ENCODE results near the gene AADACL4. TPM values are rescaled to one million over a fixed set of nuclear protein-coding genes. Genes with fewer than 3 reads are reported as not detected.

The AADACL4 gene
- polyA plus RNA-seq, 1 donor (not counting 4 experiments of a cell fraction or from before 2014, with no cell fraction given) = not detected

DNA sequence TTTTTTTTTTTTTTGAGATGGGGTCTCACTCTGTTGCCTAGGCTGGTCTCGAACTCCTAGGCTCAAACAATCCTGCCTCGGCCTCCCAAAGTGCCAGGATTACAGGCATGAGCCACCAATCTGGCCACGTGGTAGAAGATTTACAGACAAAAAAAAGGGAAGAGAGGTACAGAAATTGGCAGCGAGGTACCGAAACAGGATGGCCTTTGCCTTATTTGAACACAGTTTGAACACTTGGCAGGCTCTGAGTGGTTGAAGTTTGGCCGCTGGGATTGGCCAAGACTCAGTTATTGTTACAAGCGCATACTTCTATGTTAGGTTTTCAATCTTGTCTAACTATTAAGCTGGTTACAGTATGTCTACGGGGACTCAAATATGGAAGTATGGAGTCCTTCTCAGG lies 6.2 kb upstream of the AADACL4 start:
- H3K4me1 ChIP-seq (ENCODE audit: control insufficient read depth, extremely low read depth, insufficient read depth, low read length) = no peaks in the 10 kb centered on the region
- no peak overlapping the region for H3K9ac ChIP-seq (ENCODE audit: control insufficient read depth, extremely low read depth, insufficient read depth, low read length)
- H3K9me3 ChIP-seq (ENCODE audit: control insufficient read depth, low read depth, low read length) = peaks cover 6% of the 10 kb centered on the region
- no peak overlapping the region for H3K27ac ChIP-seq (ENCODE audit: control insufficient read depth, insufficient read depth, low read length)
- DNase-seq (ENCODE audit: low read depth, low spot score) (no peak), FAIRE-seq (no peak)
- dilution Hi-C loops (cut with MboI; ENCODE audit: extremely low pct_ligation_motif_present, low sequenced_read_pairs) = no loop called here
- no peaks in the 10 kb centered on the region for H4K20me1 ChIP-seq (ENCODE audit: control insufficient read depth, extremely low read depth, insufficient read depth, low read length)
- H3K27me3 ChIP-seq (ENCODE audit: control insufficient read depth, extremely low read depth, insufficient read depth, low read length) = no peaks in the 10 kb centered on the region
- no peak overlapping the region for H3K4me3 ChIP-seq (ENCODE audit: control insufficient read depth in 2 of 3, extremely low read depth in 1 of 3, insufficient read depth in 2 of 3, low read depth in 1 of 3, low read length in 3 of 3)
- H3K4me2 ChIP-seq (ENCODE audit: control insufficient read depth, extremely low read depth, insufficient read depth, low read depth, low read length) = no peak overlapping the region
- H3K36me3 ChIP-seq (ENCODE audit: control insufficient read depth in 2 of 2, extremely low read depth in 1 of 2, insufficient read depth in 2 of 2, low read length in 2 of 2) = no peaks in the 10 kb centered on the region
- H2AFZ ChIP-seq (ENCODE audit: control insufficient read depth, low read length) = no peak overlapping the region
- TF ChIP-seq EZH2 (IDR thresholded peaks at IDR 0.05; ENCODE audit: low read length) = no peak
- TF ChIP-seq, protein P1, sequence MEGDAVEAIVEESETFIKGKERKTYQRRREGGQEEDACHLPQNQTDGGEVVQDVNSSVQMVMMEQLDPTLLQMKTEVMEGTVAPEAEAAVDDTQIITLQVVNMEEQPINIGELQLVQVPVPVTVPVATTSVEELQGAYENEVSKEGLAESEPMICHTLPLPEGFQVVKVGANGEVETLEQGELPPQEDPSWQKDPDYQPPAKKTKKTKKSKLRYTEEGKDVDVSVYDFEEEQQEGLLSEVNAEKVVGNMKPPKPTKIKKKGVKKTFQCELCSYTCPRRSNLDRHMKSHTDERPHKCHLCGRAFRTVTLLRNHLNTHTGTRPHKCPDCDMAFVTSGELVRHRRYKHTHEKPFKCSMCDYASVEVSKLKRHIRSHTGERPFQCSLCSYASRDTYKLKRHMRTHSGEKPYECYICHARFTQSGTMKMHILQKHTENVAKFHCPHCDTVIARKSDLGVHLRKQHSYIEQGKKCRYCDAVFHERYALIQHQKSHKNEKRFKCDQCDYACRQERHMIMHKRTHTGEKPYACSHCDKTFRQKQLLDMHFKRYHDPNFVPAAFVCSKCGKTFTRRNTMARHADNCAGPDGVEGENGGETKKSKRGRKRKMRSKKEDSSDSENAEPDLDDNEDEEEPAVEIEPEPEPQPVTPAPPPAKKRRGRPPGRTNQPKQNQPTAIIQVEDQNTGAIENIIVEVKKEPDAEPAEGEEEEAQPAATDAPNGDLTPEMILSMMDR (optimal IDR thresholded peaks at IDR 0.05 in 1 of 3, IDR thresholded peaks at IDR 0.05 in 1 of 3, conservative IDR thresholded peaks at IDR 0.05 in 1 of 3; ENCODE audit: extremely low read depth in 1 of 3, insufficient read depth in 2 of 3, low read length in 3 of 3) = no peak
- no peaks in the 10 kb centered on the region for H3K9me1 ChIP-seq (ENCODE audit: control insufficient read depth, extremely low read depth, insufficient read depth, low read length)
- H3K79me2 ChIP-seq (ENCODE audit: control insufficient read depth, insufficient read depth, low read length) = no peaks in the 10 kb centered on the region

GRCh38 chr1:12640237-12640957 lies 3.5 kb upstream of the AADACL4 start:
- Histone ChIP-seq H3K9ac (ENCODE audit: control insufficient read depth, extremely low read depth, insufficient read depth, low read length) (no peak overlapping the region), H4K20me1 (ENCODE audit: control insufficient read depth, extremely low read depth, insufficient read depth, low read length) (no peaks in the 10 kb centered on the region), H3K9me3 (ENCODE audit: control insufficient read depth, low read depth, low read length) (peaks cover 6% of the 10 kb centered on the region), H3K27ac (ENCODE audit: control insufficient read depth, insufficient read depth, low read length) (no peak overlapping the region), H3K27me3 (ENCODE audit: control insufficient read depth, extremely low read depth, insufficient read depth, low read length) (no peaks in the 10 kb centered on the region), H3K79me2 (ENCODE audit: control insufficient read depth, insufficient read depth, low read length) (no peaks in the 10 kb centered on the region), H3K4me3 (ENCODE audit: control insufficient read depth in 2 of 3, extremely low read depth in 1 of 3, insufficient read depth in 2 of 3, low read depth in 1 of 3, low read length in 3 of 3) (no peak overlapping the region), H2AFZ (ENCODE audit: control insufficient read depth, low read length) (no peak overlapping the region), H3K36me3 (ENCODE audit: control insufficient read depth in 2 of 2, extremely low read depth in 1 of 2, insufficient read depth in 2 of 2, low read length in 2 of 2) (no peaks in the 10 kb centered on the region), H3K9me1 (ENCODE audit: control insufficient read depth, extremely low read depth, insufficient read depth, low read length) (no peaks in the 10 kb centered on the region), H3K4me2 (ENCODE audit: control insufficient read depth, extremely low read depth, insufficient read depth, low read depth, low read length) (no peak overlapping the region), H3K4me1 (ENCODE audit: control insufficient read depth, extremely low read depth, insufficient read depth, low read length) (no peaks in the 10 kb centered on the region)
- FAIRE-seq (no peak), DNase-seq (ENCODE audit: low read depth, low spot score) (no peak)
- TF ChIP-seq EZH2 (IDR thresholded peaks at IDR 0.05; ENCODE audit: low read length) = no peak
- TF ChIP-seq, protein P1 (optimal IDR thresholded peaks at IDR 0.05 in 1 of 3, IDR thresholded peaks at IDR 0.05 in 1 of 3, conservative IDR thresholded peaks at IDR 0.05 in 1 of 3; ENCODE audit: extremely low read depth in 1 of 3, insufficient read depth in 2 of 3, low read length in 3 of 3) = no peak
- dilution Hi-C loops (cut with MboI; ENCODE audit: extremely low pct_ligation_motif_present, low sequenced_read_pairs) = no loop called here

Measured in keratinocyte (primary cell).